Uterus (tissue), 2 donors: ENCODE results near the gene ELP4.

Experiments
- CTCF ChIP-seq, 4 experiments: fragments of 200-600 bp in 2 of 4; fragments of 450-650 bp in 2 of 4; sonication (generic) in 2 of 4; IDR thresholded peaks; one replicate each; pipeline ENCODE4 v1.5.1; 2016 to 2019; ENCODE audit warnings: antibody characterized with exemption in 4 of 4, mild to moderate bottlenecking in 2 of 4, moderate library complexity in 1 of 4
- POLR2A ChIP-seq, 2 donors: fragments of 450-650 bp; IDR thresholded peaks; one replicate each; pipeline ENCODE4 v1.6.1; 2016; ENCODE audit warnings: antibody characterized with exemption in 2 of 2, mild to moderate bottlenecking in 1 of 2, moderate library complexity in 1 of 2

- TF ChIP-seq CTCF (IDR thresholded peaks at IDR 0.05) (no peak), POLR2A (IDR thresholded peaks at IDR 0.05) (no peak)
Measured at GRCh38 chr11:31800398-31801265, 291.1 kb downstream of the ELP4 start.
